Vagina (tissue), 2 donors: ENCODE data around the gene SEPTIN8. TPM values are rescaled to one million over a fixed set of nuclear protein-coding genes. Genes with fewer than 3 reads are reported as not detected.

Experiments used
- DNase-seq, 2 donors: peaks; one replicate each; pipeline ENCODE4 v3.0.0-alpha.2; 2017; ENCODE audit errors: extremely low spot score in 2 of 2
- H3K27ac ChIP-seq: fragments of 200-600 bp; sonication (generic); one replicate; pipeline ENCODE4 v1.5.1; 2019
- H3K27me3 ChIP-seq: fragments of 200-600 bp; sonication (generic); one replicate; pipeline ENCODE4 v1.5.1; 2019
- H3K36me3 ChIP-seq, 2 donors: fragments of 200-600 bp; sonication (generic); one replicate each; pipeline ENCODE4 v1.5.1; 2017 to 2019
- H3K4me1 ChIP-seq: fragments of 200-600 bp; sonication (generic); one replicate; pipeline ENCODE4 v1.5.1; 2019
- H3K4me3 ChIP-seq, 2 donors: fragments of 200-600 bp; sonication (generic); 1 replicate in 1 of 2; 2 replicates in 1 of 2; pipeline ENCODE4 v1.5.1; 2016 to 2019
- H3K9me3 ChIP-seq: fragments of 200-600 bp; sonication (generic); one replicate; pipeline ENCODE4 v1.5.1; 2019
- POLR2A ChIP-seq, 2 donors: fragments of 450-650 bp; IDR thresholded peaks; one replicate each; pipeline ENCODE4 v1.6.1; 2017; ENCODE audit warnings: antibody characterized with exemption in 2 of 2, mild to moderate bottlenecking in 2 of 2, moderate library complexity in 2 of 2
- POLR2AphosphoS5 ChIP-seq, 2 donors: sonication (generic); formaldehyde crosslinking; IDR thresholded peaks; one replicate each; pipeline ENCODE4 v1.9.0; 2017; ENCODE audit warnings: antibody characterized with exemption in 2 of 2, mild to moderate bottlenecking in 2 of 2, low read depth in 1 of 2; ENCODE audit not compliant: insufficient read depth in 1 of 2
- intact Hi-C: fragments of 100-400 bp; cut with DNase I; formaldehyde crosslinking; loops from one replicate; pipeline ENCODE4 v1.15.1; 2023
- total RNA-seq: library from RNA; depleted of rRNA; stranded (reverse); fragments of >200 nt; gene quantifications from one replicate; pipeline ENCODE4 v1.2.3, GENCODE V29; 2016
- TF ChIP-seq, protein P1 (sequence below), 3 experiments: fragments of 450-650 bp in 2 of 3; fragments of 200-600 bp in 1 of 3; sonication (generic) in 1 of 3; IDR thresholded peaks; one replicate each; pipeline ENCODE4 v1.5.1; 2017 to 2019; ENCODE audit warnings: antibody characterized with exemption in 3 of 3, mild to moderate bottlenecking in 2 of 3, moderate library complexity in 2 of 3

SEPTIN8 gene
- total RNA-seq, 1 donor from 2014 or later: 52.8 TPM

DNA sequence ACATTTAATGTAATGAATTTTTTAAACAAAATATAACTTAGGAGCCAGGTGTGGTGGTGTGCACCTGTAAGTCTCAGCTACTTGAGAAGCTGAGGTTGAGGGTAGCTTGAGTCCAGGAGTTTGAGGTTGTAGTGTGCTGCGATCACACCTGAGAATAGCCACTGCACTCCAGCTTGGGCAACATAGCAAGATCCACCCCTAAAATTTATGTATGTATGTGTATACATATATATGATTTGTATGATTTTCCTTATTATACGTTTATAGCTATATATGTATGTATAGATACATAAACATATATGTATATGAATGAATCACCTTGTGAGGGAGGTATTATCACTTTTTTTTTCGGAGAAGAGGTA is 30.5 kb downstream of the SEPTIN8 start:
- H3K27ac ChIP-seq: no peak overlapping the region
- DNase-seq: no peak
- H3K36me3 ChIP-seq: no peaks in the 10 kb centered on the region
- intact Hi-C loops: no loop called here
- H3K4me1 ChIP-seq: peaks cover 6% of the 10 kb centered on the region
- H3K9me3 ChIP-seq: no peaks in the 10 kb centered on the region
- H3K27me3 ChIP-seq: no peaks in the 10 kb centered on the region
- TF ChIP-seq POLR2AphosphoS5 (IDR thresholded peaks at IDR 0.05; ENCODE audit: insufficient read depth in 1 of 2, low read depth in 1 of 2) (no peak), POLR2A (IDR thresholded peaks at IDR 0.05) (no peak)
- TF ChIP-seq, protein P1, sequence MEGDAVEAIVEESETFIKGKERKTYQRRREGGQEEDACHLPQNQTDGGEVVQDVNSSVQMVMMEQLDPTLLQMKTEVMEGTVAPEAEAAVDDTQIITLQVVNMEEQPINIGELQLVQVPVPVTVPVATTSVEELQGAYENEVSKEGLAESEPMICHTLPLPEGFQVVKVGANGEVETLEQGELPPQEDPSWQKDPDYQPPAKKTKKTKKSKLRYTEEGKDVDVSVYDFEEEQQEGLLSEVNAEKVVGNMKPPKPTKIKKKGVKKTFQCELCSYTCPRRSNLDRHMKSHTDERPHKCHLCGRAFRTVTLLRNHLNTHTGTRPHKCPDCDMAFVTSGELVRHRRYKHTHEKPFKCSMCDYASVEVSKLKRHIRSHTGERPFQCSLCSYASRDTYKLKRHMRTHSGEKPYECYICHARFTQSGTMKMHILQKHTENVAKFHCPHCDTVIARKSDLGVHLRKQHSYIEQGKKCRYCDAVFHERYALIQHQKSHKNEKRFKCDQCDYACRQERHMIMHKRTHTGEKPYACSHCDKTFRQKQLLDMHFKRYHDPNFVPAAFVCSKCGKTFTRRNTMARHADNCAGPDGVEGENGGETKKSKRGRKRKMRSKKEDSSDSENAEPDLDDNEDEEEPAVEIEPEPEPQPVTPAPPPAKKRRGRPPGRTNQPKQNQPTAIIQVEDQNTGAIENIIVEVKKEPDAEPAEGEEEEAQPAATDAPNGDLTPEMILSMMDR (IDR thresholded peaks at IDR 0.05): no peak
- peak overlapping the region; percentile 43 for H3K4me3 ChIP-seq

- Histone ChIP-seq H3K4me3 (no peak overlapping the region), H3K27ac (no peak overlapping the region), H3K9me3 (no peaks in the 10 kb centered on the region), H3K4me1 (peaks cover 6% of the 10 kb centered on the region), H3K27me3 (no peaks in the 10 kb centered on the region), H3K36me3 (no peaks in the 10 kb centered on the region)
- DNase-seq: no peak
- intact Hi-C loops: no loop called here
- TF ChIP-seq POLR2AphosphoS5 (IDR thresholded peaks at IDR 0.05; ENCODE audit: insufficient read depth in 1 of 2, low read depth in 1 of 2) (no peak), POLR2A (IDR thresholded peaks at IDR 0.05) (no peak)
- TF ChIP-seq, protein P1 (IDR thresholded peaks at IDR 0.05): no peak
Observed at GRCh38 chr5:132744659-132745058, 32.4 kb downstream of the SEPTIN8 start.

DNA sequence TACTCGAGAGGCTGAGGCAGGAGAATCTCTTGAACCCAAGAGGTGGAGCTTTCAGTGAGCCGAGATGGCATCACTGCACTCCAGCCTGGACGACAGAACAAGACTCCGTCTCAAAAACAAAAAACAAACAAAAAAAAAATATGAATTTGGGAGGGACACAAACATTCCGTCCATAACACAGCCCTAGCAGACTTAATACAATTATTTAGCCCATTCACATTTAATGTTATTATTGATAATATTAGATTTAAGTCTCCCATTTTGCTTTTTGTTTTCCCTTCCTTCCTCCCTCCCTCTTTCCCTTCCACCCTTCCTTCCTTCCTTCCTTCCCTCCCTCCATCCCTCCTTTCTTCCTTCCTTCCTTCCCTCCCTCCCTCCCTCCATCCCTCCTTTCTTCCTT is 34.4 kb downstream of the SEPTIN8 start:
- Histone ChIP-seq H3K27me3 (no peaks in the 10 kb centered on the region), H3K4me1 (peaks cover 11% of the 10 kb centered on the region), H3K4me3 (no peak overlapping the region), H3K9me3 (no peaks in the 10 kb centered on the region), H3K36me3 (no peaks in the 10 kb centered on the region), H3K27ac (no peak overlapping the region)
- TF ChIP-seq POLR2A (IDR thresholded peaks at IDR 0.05) (no peak), POLR2AphosphoS5 (IDR thresholded peaks at IDR 0.05; ENCODE audit: insufficient read depth in 1 of 2, low read depth in 1 of 2) (no peak)
- TF ChIP-seq, protein P1 (IDR thresholded peaks at IDR 0.05): no peak
- DNase-seq: no peak
- intact Hi-C loops: no loop called here

- intact Hi-C loops: no loop called here
- H3K27ac ChIP-seq: no peak overlapping the region
Observed at GRCh38 chr5:132742158-132742557, 34.9 kb downstream of the SEPTIN8 start.

DNA sequence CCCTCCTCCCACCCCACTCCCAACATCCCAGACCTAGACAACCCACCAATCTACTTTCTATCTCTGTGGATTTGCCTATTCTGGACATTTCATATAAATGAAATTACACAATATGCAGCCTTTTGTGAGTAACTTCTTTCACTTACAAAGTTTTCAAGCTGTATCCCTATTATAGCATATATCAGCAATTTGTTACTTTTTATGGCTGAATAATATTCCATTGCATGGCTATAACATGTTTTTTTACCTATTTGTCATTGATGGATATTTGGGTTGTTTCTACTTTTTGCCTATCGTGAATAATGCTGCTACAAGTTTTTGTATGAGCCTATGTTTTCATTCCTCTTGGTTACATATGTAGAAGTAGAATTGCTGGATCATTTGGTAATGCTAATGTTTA is 37.8 kb downstream of the SEPTIN8 start:
- Histone ChIP-seq H3K27me3 (no peaks in the 10 kb centered on the region), H3K9me3 (no peaks in the 10 kb centered on the region), H3K4me1 (peaks cover 17% of the 10 kb centered on the region), H3K27ac (no peak overlapping the region), H3K4me3 (no peak overlapping the region), H3K36me3 (no peaks in the 10 kb centered on the region)
- TF ChIP-seq POLR2AphosphoS5 (IDR thresholded peaks at IDR 0.05; ENCODE audit: insufficient read depth in 1 of 2, low read depth in 1 of 2) (no peak), POLR2A (IDR thresholded peaks at IDR 0.05) (no peak)
- TF ChIP-seq, protein P1 (IDR thresholded peaks at IDR 0.05): no peak
- intact Hi-C loops: no loop called here
- no peak for DNase-seq

More at GRCh38 chr5:132742158-132742557, 34.9 kb downstream of the SEPTIN8 start:
- H3K9me3 ChIP-seq: no peaks in the 10 kb centered on the region
- DNase-seq: no peak
- no peak overlapping the region for H3K4me3 ChIP-seq
- TF ChIP-seq POLR2A (IDR thresholded peaks at IDR 0.05) (no peak), POLR2AphosphoS5 (IDR thresholded peaks at IDR 0.05; ENCODE audit: insufficient read depth in 1 of 2, low read depth in 1 of 2) (no peak)
- TF ChIP-seq, protein P1 (IDR thresholded peaks at IDR 0.05): no peak
- no peaks in the 10 kb centered on the region for H3K27me3 ChIP-seq
- H3K4me1 ChIP-seq: peaks cover 9% of the 10 kb centered on the region
- H3K36me3 ChIP-seq: no peaks in the 10 kb centered on the region
